NCI-H146 (cell line): Measurements from ENCODE around the gene SYNE3.
A peak's percentile ranks its signal among the peaks of the same experiment; 100 is the strongest.

ENCODE experiments used
- DNase-seq: peaks from one replicate; lab custom pipeline; 2025; lab: John Stamatoyannopoulos, UW

The SYNE3 gene, protein sequence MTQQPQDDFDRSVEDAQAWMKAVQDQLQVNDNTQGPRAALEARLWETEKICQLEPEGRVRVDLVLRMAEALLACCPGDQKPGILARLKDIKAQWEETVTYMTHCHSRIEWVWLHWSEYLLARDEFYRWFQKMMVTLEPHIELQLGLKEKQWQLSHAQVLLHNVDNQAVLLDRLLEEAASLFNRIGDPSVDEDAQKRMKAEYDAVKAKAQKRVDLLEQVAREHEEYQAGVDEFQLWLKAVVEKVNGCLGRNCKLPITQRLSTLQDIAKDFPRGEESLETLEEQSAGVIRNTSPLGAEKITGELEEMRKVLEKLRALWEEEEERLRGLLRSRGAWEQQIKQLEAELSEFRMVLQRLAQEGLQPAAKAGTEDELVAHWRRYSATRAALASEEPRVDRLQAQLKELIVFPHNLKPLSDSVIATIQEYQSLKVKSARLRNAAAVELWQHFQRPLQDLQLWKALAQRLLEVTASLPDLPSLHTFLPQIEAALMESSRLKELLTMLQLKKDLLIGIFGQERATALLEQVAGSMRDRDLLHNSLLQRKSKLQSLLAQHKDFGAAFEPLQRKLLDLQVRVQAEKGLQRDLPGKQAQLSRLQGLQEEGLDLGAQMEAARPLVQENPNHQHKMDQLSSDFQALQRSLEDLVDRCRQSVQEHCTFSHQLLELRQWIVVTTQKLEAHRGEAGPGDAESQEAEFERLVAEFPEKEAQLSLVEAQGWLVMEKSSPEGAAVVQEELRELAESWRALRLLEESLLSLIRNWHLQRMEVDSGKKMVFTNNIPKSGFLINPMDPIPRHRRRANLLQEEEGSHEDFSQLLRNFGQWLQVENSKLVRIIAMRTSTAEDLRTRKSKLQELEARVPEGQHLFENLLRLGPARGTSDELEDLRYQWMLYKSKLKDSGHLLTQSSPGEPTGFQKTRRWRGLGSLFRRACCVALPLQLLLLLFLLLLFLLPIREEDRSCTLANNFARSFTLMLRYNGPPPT

DNA sequence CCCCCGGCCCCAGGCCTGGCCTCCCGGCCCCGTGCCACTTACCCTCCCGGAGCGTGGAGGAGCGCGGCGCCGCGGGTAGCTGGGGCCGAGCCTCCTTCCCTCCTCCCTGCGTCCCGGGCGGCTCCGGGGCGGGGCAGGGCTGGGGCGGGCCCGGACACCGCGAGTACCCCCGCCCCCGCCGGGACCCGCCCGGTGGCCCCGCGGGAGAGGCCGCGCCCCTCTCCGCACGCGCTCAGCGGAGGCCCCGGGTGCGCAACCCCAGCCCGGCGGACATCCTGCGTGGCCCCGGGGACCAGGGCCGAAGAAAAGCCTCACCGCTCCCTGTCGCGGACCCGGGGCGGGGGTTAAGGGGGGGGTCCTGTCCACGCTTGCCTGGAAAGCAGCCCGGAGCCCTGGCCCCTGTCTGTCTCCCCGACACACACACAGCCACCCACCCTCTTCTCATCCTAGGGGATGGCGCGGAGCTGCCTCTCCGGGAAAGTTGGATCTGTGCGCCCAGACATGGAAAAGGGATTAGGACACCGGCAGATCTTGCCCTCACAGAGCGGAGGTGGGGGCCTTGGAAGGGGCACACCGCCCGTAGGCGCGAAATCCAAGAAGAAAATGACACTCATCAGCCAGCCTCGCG, at the start of gene SYNE3:
SYNE3 (minus strand) TSS at position 97 of the 628 bp plus-strand sequence. CDS start 40,829 bp downstream, outside the sequence.
- DNase-seq = peak; percentile 58

DNA sequence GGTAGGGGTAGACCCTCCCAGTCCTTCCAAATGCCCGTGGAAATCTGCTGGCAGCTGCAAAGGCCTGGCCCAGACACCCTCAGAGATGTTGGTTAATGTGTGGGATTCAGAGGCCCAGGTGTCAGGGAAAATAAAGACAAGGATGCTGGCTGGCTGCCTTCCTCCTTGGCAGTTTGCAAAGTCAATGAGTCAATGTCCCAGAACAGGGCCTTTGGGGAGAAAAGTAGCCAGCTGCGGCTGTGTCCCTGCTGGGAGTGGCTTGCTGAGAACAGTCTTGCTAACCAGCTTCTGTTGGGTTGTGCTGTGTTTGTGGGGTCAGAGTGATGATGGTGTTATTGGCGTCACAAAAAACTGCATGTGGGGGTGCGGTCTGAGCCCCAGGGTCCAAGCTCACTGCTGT, 47.6 kb upstream of the SYNE3 start:
- DNase-seq = no peak

DNA sequence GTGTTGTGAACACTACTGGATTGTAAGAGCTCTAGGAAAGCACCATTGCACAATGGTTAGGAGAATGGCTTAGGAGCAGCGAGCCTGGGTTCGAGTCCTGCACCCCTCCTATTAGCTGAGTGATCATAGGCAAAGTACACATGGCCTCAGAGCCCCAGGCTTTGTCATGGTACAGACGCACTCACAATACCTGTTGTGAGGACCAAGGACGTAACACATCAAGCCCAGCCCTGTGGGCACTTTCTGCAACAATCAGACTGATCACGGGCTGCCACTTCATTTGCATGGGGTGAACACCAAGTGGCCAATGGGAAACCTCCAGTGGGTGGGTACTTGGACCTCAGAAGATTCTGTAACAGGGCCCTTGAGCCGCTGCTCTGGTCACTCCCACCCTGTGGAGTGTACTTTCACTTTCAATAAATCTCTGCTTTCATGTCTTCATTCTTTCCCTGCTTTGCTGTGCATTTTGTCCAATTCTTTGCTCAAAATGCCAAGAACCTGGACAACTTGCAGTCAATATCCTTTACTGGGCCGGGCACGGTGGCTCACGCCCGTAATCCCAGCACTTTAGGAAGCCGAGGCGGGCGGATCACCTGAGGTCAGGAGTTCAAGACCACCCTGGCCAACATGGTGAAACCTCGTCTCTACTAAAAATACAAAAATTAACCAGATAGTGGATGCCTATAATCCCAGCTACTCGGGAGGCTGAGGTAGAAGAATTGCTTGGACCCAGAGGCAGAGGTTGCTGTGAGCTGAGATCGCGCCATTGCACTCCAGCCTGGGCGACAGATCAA, 46.6 kb upstream of the SYNE3 start:
- DNase-seq = no peak

DNA sequence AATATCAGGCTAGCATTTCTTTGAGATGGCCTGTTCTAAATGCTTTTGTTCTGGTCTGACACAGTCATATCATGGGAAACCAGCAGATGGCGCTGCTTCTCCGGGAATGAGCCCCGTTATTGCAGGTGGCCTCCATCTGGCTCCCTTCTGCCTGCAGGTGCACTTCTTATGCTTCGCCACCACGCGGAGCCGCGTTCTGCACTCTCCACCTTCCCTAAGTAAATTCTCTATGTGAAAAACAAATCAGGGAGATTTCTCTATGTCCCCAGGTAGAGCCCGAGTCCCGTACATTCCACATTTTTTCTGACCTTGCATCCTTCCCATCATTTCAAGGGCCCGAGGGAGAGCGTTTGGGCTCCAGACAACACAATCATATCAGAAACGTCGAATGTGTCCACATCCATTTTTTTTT, 44.6 kb upstream of the SYNE3 start:
- DNase-seq = peak; percentile 84

DNA sequence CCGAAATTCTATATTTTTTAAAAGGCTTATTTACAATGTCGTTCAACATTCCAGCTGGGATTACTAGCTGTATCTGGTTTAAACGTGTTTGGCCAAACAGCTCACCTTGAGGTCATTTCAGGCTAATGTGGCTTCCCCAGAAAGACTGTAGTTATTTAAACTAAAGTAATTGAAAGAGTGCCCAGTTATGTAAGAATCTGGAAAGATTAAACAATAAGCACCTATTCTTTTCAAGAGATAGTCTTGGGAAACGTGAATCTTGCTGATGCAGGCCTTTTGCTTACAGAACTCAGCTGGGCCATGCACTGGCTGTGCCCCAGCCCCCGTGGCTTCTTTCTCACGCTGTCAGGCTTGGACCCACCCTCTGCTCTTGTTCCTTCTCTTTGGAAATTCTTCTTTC, 42.8 kb upstream of the SYNE3 start:
- DNase-seq = no peak

DNA sequence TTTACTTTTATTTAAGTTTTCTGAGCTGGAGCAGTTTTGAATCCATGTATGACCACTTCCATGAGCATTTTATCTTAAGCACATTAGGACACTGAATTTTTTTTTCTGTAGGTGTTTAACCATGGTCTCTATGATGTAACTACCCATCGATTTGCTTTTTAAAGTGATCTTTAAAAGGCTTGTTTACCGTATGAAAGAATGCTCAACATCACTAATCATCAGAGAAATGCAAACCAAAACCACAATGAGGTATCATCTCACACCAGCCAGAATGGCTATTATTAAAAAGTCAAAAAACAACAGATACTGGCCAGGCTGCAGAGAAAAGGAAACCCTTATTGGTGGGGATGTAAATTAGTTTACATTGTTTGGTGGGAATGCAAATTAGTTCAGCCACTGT, 41.4 kb upstream of the SYNE3 start:
- no peak for DNase-seq

DNA sequence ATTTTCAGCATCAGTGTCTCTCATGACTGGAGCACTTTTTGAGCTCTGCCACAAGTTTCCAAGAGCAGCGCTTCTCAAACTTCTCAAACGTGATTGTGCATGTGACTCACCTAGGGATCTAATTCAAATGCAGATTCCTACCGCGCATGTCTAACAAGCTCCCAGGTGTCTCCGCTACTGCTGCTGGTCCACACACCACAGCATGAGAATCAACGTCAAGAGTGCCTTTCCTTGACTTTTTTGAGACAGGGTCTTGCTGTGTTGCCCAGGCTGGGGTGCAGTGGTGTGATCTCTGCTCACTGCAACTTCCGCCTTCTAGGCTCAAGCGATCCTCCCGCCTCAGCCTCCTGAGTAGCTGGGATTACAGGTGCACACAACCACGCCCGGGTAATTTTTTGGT, 40.8 kb upstream of the SYNE3 start:
- no peak for DNase-seq

DNA sequence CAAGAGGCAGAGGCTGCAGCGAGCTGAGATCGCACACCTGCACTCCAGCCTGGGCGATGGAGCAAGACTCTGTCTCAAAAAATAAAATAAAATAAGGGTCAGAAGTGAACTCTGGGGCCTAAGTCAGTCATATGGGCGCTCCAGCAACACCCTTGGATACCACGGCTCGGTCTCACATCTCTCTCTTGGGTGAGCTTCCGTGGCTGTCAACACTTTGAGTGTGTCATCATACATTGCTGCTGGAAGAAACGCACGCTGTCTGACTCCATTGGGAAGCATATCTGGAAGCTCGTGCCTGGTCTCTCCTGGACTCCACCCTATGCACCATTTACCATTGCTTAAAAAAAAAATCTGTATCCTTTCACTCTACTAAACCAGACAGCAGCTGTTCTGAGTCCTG, 38.6 kb upstream of the SYNE3 start:
- no peak for DNase-seq

DNA sequence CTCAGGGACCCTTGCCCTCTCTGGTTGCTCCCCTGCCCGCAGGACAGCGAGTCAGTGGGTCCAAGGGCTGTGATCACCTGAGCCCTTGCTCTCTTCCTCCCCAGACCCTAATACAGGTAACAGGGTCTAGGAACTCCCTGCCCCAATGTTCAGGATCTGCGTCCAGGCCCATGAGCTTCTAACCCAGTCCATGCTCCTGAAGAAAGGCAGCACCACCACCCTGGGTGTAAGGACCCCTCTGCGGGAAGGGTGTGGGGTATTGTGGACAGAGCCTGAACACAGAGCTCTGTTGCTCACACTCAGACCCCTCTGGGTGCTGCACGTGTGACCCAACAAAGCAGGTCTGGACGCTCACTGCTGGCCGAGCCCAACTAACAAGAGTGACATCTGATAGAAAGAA, 36.7 kb upstream of the SYNE3 start:
- DNase-seq = no peak

DNA sequence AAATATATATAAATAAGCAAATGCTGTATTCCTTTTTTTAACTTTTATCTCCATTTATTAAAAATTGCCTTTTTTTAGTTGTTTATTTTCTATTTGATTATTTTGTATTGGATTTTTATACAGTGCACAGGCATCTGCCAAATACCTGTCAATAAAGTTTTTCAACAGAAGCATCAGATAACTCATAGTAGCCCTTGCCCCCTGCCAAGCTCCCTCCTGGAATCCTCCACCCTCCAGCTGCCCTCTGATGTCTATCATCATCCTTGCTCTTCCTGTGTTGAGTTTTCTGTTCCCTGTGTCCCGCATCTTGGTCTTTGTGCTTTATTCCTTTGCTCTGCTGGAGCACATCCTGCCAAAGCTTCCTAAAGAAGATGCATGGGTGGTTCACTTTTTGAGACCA, 35.0 kb upstream of the SYNE3 start:
- DNase-seq = no peak

DNA sequence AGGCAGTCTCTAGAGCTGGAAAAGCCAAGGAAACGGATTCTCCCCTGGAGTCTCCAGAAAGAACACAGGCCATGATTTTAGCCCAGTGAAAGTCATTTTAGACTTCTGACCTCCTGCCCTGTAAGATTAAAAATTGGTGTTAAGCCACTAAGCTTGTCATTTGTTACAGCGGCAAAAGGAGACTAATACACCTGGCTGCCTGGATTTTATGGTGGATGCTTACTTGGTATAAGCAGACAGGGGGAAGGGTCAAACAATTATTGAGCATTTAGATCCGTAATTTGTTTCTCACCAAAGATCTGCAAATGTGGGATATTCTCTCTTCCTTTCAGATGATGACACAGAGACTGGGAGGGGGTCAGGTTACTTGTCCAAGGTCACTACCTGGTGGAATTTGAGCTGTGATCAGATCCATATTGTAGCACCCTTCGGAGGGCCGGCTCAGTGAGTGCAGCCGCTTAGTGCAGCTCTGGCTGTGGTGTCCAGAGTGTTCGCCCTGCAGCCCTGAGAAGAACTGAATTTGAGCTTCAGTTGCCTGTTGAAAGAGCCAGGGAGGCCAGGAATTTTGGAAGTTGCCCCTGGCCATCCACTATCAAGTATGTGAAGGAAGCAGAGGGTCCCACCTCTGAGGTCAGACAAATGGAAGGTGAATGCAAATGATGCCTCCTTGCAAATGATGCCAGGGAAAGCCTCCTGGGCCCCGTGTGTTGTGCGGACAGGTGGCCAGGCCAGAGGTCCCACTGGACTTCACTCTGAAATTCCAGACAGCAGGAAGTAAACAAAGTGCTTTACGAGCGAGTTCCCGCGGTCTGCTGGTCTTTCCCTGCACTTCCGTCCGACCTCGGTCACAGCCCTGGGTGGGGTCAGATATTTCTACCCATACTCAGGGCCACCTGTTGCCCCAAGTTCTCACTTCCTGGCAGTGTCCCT, 33.5 kb upstream of the SYNE3 start:
- no peak for DNase-seq

DNA sequence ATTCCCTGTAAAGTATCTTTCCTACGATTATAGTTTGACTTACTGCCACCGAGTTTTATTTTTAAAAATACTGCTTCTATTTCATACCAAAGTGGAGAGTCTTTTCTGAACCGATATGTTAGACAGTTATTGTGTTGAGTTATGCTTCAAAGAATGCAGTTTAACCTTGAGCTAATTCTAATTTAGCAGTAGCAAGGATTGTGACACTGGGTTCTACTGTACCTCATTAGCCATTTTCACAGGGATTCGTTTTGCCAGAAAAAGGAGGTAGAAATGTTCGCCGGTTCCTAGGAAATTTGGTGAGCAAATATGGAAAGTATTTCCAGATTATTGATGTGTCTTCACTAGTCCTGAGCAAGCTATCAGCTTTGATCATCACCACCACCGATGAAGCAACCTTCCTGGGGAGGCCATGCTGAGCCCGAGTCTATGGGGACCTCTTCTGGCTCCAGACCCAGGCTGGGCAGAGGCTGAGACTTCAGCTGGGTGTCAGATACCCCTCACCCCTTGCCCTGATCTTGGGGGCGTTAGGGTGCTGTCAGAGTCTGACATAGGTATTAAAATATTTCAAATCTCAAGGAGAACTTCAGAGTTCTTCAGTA, 32.0 kb upstream of the SYNE3 start:
- no peak for DNase-seq

DNA sequence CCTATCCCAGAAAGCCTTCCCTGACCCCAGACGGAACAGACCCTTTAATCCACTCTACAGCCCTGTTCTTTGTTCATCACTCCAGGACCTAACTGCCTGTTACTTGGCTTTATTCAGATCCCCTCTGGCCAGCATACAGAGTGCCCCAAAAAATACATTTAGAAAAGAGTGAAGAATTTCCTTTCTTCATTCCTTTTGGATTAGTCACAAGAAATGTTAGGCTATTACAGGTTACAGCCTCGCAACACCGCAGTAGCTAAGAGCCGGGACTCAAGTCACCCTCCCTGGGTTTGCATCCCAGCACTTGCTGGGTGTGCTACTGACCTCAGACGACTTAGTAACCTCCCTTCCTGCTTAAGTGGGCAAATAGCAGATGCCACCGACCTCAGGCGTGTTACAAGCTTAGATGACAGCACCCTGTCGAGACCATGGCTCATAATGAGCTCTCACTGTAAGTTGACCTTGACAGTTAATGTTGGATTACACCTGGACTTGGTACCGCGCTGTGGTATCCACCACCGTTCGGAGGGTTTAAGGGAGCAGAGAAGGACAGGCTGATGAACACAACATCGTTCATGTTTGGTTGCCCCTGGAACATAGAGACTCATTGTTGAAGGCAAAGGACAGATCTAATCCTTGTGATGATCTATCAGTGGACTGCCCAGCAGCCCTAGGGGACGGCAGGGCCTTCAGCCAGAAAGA, 31.3 kb upstream of the SYNE3 start:
- DNase-seq = no peak

DNA sequence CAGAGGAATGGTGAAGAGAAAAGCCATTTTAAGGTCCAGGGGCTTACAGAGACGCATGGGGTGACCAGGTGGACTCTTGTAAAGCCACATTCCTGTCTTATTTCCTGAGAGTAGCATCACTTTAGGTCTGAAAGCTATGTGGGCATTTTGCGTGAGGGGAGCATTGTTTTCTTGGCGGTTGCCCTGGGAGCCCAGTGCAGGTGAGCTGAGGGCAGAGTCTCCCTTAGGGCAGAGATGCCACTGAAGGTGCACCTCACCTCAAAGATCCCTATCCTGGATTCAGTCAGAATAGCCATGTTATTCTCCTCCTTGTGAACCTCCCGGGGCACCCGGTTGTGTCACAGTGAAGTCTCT, 30.8 kb upstream of the SYNE3 start:
- DNase-seq = no peak

DNA sequence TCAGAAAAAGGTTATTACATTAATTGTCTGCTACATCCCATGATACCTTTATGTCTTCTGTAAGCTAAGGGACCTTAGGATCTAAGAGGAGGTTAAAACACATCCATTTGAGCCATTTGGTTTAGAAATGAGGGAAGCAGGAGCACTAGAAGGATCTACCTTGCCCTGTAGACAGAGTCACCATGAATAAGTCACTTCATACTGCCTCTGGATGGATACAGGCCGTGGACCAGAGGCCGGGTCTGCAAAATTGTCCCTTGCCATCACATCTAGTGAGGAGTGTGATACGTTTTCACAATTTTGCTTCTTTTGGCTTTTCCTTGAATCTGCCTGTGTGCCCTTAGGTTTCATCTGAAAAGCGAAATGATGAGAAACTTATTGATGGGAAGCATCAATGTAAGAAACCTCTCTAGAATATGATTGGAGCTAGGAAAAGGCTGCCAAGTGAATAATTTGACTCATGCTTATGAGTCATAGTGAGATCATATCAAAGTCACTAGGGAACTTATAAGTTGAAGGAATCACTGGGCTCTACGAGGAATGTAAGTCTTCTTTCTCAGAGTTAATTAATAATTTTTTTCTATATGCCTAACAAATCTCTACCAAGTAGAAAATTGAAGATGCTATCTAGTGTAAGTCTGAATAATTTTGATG, 29.2 kb upstream of the SYNE3 start:
- DNase-seq = no peak

DNA sequence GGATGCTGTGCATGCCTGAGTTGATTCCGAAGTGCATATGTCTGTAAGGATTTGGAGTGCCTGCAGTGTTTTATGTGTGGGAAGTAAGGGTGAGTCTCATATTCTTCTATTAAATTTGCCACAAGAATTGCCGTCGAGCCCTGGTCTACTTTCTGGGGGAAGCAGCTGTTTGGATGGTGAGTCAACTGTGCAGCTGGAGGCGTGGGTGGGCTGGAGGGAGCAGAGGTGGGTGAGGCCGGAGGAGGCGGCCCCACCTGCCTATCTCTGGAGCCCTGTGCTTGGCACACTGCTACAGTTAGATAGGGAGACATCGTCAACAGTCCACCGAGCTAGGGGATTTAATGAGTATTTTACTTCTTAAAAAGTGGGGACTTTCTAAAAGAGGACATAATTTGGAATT, 28.1 kb upstream of the SYNE3 start:
- DNase-seq = no peak

DNA sequence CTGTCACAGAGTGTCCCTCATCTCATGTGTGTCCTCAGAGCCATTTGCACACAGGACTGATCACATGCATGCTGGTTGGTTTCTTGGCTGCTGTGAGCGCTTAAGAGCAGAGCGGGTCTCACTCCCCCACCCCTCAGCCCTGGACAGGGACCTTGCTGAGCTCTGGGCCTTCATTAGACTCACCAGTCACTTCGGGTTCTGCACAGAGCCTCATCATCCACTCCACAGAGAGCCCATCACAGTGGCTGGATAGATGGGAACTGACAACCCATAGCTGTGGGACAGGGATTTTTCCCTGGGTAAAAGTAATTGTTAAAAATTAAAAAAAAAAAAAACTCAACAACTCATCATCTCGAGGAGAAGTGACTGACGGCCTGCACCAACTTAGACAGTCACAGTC, 26.6 kb upstream of the SYNE3 start:
- DNase-seq = no peak

DNA sequence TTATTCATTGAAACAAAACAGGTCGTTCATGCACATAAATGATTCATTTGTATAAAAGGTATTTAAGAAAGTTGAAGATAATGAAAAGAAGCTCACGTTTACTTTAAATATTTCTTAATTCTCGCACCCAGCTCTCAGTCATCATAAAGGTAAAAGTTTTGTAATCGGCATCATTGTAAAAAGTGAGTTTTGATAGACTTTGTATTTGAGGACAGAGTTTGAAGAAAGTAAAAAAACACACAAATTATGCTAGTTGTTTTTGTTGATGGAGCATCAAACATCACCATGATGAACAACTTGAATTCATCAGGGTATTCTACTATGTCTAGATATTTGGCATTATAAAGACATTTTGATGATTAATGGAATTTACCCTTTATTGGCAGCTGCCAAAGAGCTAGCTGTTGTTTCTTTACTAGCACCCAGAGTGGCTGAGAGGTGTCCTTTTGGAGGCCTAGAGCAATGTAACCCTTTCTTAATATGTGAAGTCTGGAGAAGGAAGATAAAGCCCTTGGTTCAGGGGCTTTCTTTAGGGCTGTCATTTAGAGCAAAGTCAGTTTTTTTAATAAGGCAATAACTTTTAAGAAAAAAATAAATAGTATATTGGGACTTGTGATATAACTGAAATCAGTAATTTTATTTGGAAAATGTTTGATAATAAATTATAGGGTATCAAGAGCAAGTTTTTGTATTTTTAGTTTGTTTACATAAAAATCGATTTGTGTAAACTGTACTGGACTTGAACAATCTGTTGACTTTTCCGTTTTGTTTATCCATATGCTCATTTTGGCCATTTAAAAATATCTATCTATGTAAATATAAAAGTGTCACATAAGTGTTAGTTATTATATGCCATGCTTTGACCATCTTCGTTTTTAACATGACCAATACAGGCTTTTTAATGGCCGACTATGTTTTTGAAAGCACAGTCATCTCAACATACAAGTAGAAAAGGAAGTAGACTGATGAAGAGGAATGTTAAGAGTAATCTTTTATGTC, 25.8 kb upstream of the SYNE3 start:
- DNase-seq = no peak
